ENCODE measurements around the gene RSPH1. TPM values are rescaled to one million over a fixed set of nuclear protein-coding genes. Genes with fewer than 3 reads are reported as not detected.

The RSPH1 gene
- polyA plus RNA-seq, 1 of the 3 experiments (the other 2 are of a cell fraction): 0.97 TPM

DNA sequence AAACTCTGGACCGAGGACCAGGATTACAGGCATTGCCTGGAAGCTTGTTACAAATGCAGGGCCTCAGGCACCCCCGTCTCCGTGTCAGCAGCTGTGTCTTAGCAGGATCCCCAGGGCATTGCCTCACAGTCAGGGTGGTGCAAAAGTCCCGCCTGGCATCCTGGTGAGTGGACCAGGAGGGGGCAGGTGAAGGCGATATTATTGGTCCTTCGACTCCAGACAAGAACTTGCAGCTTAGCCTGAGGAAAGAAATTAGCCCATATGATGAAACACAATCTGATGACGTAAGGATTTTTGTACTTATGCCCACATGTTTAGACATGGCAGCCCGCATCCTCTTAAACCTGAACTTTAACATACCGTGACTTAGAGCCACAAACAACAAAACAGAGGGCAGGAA, 40.8 kb downstream of the RSPH1 start:
- no peak for TF ChIP-seq POLR2AphosphoS5 (IDR thresholded peaks at IDR 0.05; ENCODE audit: low read depth, low read length)
- no peak for TF ChIP-seq ELF1 (IDR thresholded peaks at IDR 0.05)
- no peak for TF ChIP-seq RAD21 (IDR thresholded peaks at IDR 0.05; ENCODE audit: low read length)
- TF ChIP-seq NRF1 (IDR thresholded peaks at IDR 0.05; ENCODE audit: low read depth, low read length): no peak
- no peak for TF ChIP-seq TCF12 (IDR thresholded peaks at IDR 0.05)
- TF ChIP-seq MXI1 (IDR thresholded peaks at IDR 0.05; ENCODE audit: low read depth, low read length): no peak
- TF ChIP-seq, protein P1, sequence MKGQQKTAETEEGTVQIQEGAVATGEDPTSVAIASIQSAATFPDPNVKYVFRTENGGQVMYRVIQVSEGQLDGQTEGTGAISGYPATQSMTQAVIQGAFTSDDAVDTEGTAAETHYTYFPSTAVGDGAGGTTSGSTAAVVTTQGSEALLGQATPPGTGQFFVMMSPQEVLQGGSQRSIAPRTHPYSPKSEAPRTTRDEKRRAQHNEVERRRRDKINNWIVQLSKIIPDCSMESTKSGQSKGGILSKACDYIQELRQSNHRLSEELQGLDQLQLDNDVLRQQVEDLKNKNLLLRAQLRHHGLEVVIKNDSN (IDR thresholded peaks at IDR 0.05; ENCODE audit: borderline replicate concordance, low read depth): no peak
- H4K20me1 ChIP-seq (ENCODE audit: insufficient read depth): no peaks in the 10 kb centered on the region
- no peak overlapping the region for H3K4me2 ChIP-seq
- H3K9me3 ChIP-seq: no peaks in the 10 kb centered on the region
- no peaks in the 10 kb centered on the region for H3K9me2 ChIP-seq
- POLR2A ChIA-PET: no interaction called here
- peaks cover 0 to 9% of the 10 kb centered on the region in 2 experiments; a peak in 1 of 4 replicates for H3K4me1 ChIP-seq (ENCODE audit: control insufficient read depth in 1 of 2, insufficient read depth in 2 of 2, low read depth in 1 of 2, low read length in 1 of 2)
- no peaks in the 10 kb centered on the region for H3K27me3 ChIP-seq (ENCODE audit: insufficient read depth)
- H3K27ac ChIP-seq (ENCODE audit: low read depth in 2 of 2, low read length in 1 of 2): no peak overlapping the region
- H3K79me2 ChIP-seq (ENCODE audit: insufficient read depth): no peaks in the 10 kb centered on the region
- no peak overlapping the region for H3K9ac ChIP-seq
- no peaks in the 10 kb centered on the region for H3K36me3 ChIP-seq (replicated peaks in 1 of 2; ENCODE audit: control insufficient read depth in 1 of 2, insufficient read depth in 2 of 2, low read length in 1 of 2)
- no peak overlapping the region for H2AFZ ChIP-seq (ENCODE audit: low read depth)
- 50% methylated on average over 9 of the region's 9 CpGs for WGBS (ENCODE audit: low lambda C conversion rate)
- CTCF ChIA-PET: interaction anchor here (1.0 to 1.1 kb wide), 2 partner anchors 82 to 145 kb away, joined by 3 read pairs; no protein-coding TSS in a partner anchor
- no peaks in the 10 kb centered on the region for H3F3A ChIP-seq (replicated peaks; ENCODE audit: insufficient read depth)
- H3K4me3 ChIP-seq (ENCODE audit: low read depth in 2 of 2, low read length in 1 of 2): no peak overlapping the region
- no peak for DNase-seq

DNA sequence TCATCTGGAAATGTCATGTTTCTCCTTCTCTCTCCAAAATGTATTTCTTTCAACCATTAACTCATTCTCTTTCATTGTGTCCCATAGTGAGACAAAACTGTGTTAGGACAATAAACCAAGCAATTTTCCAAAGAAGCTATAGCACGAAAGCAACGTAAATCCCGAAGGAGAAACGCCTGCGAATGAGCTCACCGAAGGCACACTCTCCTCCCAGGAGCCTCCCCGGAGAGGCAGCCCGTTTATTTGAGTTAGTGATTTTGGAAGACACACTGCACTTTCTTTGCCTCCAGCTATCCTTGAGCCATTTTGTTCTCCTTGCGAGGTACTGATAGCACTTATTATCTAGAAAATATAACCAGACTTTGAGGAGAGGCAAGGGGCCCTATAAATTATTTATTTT, 41.2 kb downstream of the RSPH1 start:
- Histone ChIP-seq H3K4me1 (ENCODE audit: control insufficient read depth in 1 of 2, insufficient read depth in 2 of 2, low read depth in 1 of 2, low read length in 1 of 2) (peaks cover 0 to 9% of the 10 kb centered on the region in 2 experiments; a peak in 1 of 4 replicates), H3K9ac (no peak overlapping the region), H3F3A (replicated peaks; ENCODE audit: insufficient read depth) (no peaks in the 10 kb centered on the region), H3K9me3 (no peaks in the 10 kb centered on the region), H3K27me3 (ENCODE audit: insufficient read depth) (no peaks in the 10 kb centered on the region), H3K4me3 (ENCODE audit: low read depth in 2 of 2, low read length in 1 of 2) (no peak overlapping the region), H3K27ac (ENCODE audit: low read depth in 2 of 2, low read length in 1 of 2) (no peak overlapping the region), H3K4me2 (no peak overlapping the region), H3K9me2 (no peaks in the 10 kb centered on the region), H2AFZ (ENCODE audit: low read depth) (no peak overlapping the region), H4K20me1 (ENCODE audit: insufficient read depth) (no peaks in the 10 kb centered on the region), H3K79me2 (ENCODE audit: insufficient read depth) (no peaks in the 10 kb centered on the region), H3K36me3 (replicated peaks in 1 of 2; ENCODE audit: control insufficient read depth in 1 of 2, insufficient read depth in 2 of 2, low read length in 1 of 2) (no peaks in the 10 kb centered on the region)
- whole genome bisulfite sequencing (ENCODE audit: low lambda C conversion rate): 56% methylated on average over 9 of the region's 9 CpGs
- POLR2A ChIA-PET: no interaction called here
- no peak for DNase-seq
- CTCF ChIA-PET: interaction anchor here (1.0 to 1.1 kb wide), 2 partner anchors 82 to 144 kb away, joined by 3 read pairs; no protein-coding TSS in a partner anchor
- no peak for TF ChIP-seq TEAD4 (IDR thresholded peaks at IDR 0.05; ENCODE audit: borderline replicate concordance, insufficient read depth)
- no peak for TF ChIP-seq SIN3A (IDR thresholded peaks at IDR 0.05; ENCODE audit: borderline replicate concordance, low read depth, low read length)
- no peak for TF ChIP-seq CHD2 (IDR thresholded peaks at IDR 0.05; ENCODE audit: low read length, partially characterized antibody)
- TF ChIP-seq ELF1 (IDR thresholded peaks at IDR 0.05): no peak
- TF ChIP-seq GATA2 (CRISPR knock-in tag; IDR thresholded peaks at IDR 0.05): no peak
- TF ChIP-seq, protein P1 (IDR thresholded peaks at IDR 0.05; ENCODE audit: borderline replicate concordance, low read depth): no peak
- no peak for TF ChIP-seq RAD21 (IDR thresholded peaks at IDR 0.05; ENCODE audit: low read length)
- no peak for TF ChIP-seq RFX5 (IDR thresholded peaks at IDR 0.05; ENCODE audit: low read length)
- TF ChIP-seq TCF12 (IDR thresholded peaks at IDR 0.05): no peak
- TF ChIP-seq, protein P2, sequence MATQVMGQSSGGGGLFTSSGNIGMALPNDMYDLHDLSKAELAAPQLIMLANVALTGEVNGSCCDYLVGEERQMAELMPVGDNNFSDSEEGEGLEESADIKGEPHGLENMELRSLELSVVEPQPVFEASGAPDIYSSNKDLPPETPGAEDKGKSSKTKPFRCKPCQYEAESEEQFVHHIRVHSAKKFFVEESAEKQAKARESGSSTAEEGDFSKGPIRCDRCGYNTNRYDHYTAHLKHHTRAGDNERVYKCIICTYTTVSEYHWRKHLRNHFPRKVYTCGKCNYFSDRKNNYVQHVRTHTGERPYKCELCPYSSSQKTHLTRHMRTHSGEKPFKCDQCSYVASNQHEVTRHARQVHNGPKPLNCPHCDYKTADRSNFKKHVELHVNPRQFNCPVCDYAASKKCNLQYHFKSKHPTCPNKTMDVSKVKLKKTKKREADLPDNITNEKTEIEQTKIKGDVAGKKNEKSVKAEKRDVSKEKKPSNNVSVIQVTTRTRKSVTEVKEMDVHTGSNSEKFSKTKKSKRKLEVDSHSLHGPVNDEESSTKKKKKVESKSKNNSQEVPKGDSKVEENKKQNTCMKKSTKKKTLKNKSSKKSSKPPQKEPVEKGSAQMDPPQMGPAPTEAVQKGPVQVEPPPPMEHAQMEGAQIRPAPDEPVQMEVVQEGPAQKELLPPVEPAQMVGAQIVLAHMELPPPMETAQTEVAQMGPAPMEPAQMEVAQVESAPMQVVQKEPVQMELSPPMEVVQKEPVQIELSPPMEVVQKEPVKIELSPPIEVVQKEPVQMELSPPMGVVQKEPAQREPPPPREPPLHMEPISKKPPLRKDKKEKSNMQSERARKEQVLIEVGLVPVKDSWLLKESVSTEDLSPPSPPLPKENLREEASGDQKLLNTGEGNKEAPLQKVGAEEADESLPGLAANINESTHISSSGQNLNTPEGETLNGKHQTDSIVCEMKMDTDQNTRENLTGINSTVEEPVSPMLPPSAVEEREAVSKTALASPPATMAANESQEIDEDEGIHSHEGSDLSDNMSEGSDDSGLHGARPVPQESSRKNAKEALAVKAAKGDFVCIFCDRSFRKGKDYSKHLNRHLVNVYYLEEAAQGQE (IDR thresholded peaks at IDR 0.05; ENCODE audit: low read depth, low read length): no peak
- TF ChIP-seq MXI1 (IDR thresholded peaks at IDR 0.05; ENCODE audit: low read depth, low read length): no peak
- TF ChIP-seq FOXM1 (IDR thresholded peaks at IDR 0.05; ENCODE audit: low read depth): no peak
- TF ChIP-seq, protein P3, sequence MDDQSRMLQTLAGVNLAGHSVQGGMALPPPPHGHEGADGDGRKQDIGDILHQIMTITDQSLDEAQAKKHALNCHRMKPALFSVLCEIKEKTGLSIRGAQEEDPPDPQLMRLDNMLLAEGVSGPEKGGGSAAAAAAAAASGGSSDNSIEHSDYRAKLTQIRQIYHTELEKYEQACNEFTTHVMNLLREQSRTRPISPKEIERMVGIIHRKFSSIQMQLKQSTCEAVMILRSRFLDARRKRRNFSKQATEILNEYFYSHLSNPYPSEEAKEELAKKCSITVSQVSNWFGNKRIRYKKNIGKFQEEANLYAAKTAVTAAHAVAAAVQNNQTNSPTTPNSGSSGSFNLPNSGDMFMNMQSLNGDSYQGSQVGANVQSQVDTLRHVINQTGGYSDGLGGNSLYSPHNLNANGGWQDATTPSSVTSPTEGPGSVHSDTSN (IDR thresholded peaks at IDR 0.05): no peak
- TF ChIP-seq JUND (IDR thresholded peaks at IDR 0.05): no peak
- no peak for TF ChIP-seq FOSL2 (IDR thresholded peaks at IDR 0.05; ENCODE audit: borderline replicate concordance, low read depth)
- TF ChIP-seq, protein P4, sequence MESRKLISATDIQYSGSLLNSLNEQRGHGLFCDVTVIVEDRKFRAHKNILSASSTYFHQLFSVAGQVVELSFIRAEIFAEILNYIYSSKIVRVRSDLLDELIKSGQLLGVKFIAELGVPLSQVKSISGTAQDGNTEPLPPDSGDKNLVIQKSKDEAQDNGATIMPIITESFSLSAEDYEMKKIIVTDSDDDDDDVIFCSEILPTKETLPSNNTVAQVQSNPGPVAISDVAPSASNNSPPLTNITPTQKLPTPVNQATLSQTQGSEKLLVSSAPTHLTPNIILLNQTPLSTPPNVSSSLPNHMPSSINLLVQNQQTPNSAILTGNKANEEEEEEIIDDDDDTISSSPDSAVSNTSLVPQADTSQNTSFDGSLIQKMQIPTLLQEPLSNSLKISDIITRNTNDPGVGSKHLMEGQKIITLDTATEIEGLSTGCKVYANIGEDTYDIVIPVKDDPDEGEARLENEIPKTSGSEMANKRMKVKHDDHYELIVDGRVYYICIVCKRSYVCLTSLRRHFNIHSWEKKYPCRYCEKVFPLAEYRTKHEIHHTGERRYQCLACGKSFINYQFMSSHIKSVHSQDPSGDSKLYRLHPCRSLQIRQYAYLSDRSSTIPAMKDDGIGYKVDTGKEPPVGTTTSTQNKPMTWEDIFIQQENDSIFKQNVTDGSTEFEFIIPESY (IDR thresholded peaks at IDR 0.05; ENCODE audit: borderline replicate concordance, low read depth): no peak
- no peak for TF ChIP-seq NFIC (IDR thresholded peaks at IDR 0.05; ENCODE audit: borderline replicate concordance)
- no peak for TF ChIP-seq EZH2phosphoT487 (IDR thresholded peaks at IDR 0.05; ENCODE audit: borderline replicate concordance, low read depth)
